Stimulated activated CD4-positive, alpha-beta T cell treated with anti-CD3 and anti-CD28 coated beads, Interleukin-1b, Interleukin-23, amount 100 ng/mL, for 4 hours (primary cell): ENCODE measurements around the gene CAPZB.

ENCODE experiments used
- DNase-seq, 2 donors: peaks; one replicate each; pipeline ENCODE4 v3.0.0-alpha.2; 2020; ENCODE audit warnings: low read depth in 2 of 2

The CAPZB gene

GRCh38 chr1:19385221-19385620, 100.1 kb downstream of the CAPZB start:
- no peak for DNase-seq

- no peak for DNase-seq
These were observed 100.6 kb downstream of the CAPZB start for GRCh38 chr1:19384772-19385187.

GRCh38 chr1:19384113-19384512, 101.2 kb downstream of the CAPZB start:
- DNase-seq, result no peak

GRCh38 chr1:19382222-19382621, 103.1 kb downstream of the CAPZB start:
- no peak for DNase-seq

- no peak for DNase-seq
These were observed 104.1 kb downstream of the CAPZB start for GRCh38 chr1:19381261-19381660.

- DNase-seq, result no peak
These were observed 107.3 kb downstream of the CAPZB start for GRCh38 chr1:19377812-19378718.

GRCh38 chr1:19376428-19377372, 108.6 kb downstream of the CAPZB start:
- DNase-seq, result no peak

- DNase-seq, result no peak
These were observed 109.5 kb downstream of the CAPZB start for GRCh38 chr1:19375631-19376400.

GRCh38 chr1:19374926-19375325, 110.4 kb downstream of the CAPZB start:
- no peak for DNase-seq

- DNase-seq, result no peak
These were observed 111.1 kb downstream of the CAPZB start for GRCh38 chr1:19374083-19374801.

GRCh38 chr1:19373211-19374082, 111.9 kb downstream of the CAPZB start:
- DNase-seq, result no peak

- no peak for DNase-seq
These were observed 112.7 kb downstream of the CAPZB start for GRCh38 chr1:19372602-19373001.

- DNase-seq, result no peak
These were observed 113.2 kb downstream of the CAPZB start for GRCh38 chr1:19372136-19372514.

GRCh38 chr1:19371226-19372135, 113.9 kb downstream of the CAPZB start:
- DNase-seq, result no peak

GRCh38 chr1:19370453-19371170, 114.7 kb downstream of the CAPZB start:
- no peak for DNase-seq

GRCh38 chr1:19369396-19370090, 115.8 kb downstream of the CAPZB start:
- DNase-seq, result no peak

GRCh38 chr1:19368964-19369363, 116.4 kb downstream of the CAPZB start:
- no peak for DNase-seq

- no peak for DNase-seq
These were observed 117.3 kb downstream of the CAPZB start for GRCh38 chr1:19368050-19368449.
